Measurements from ENCODE around the gene SIM1. TPM values are rescaled to one million over a fixed set of nuclear protein-coding genes. Genes with fewer than 3 reads are reported as not detected.

SIM1 gene
- total and polyA plus RNA-seq, 2 of the 8 experiments (the other 6 are each of a cell fraction or from before 2014, with no cell fraction given), result 0.02 to 0.39 TPM

GRCh38 chr6:100451577-100451976, 13.1 kb downstream of the SIM1 start:
- Histone ChIP-seq H3K27ac (ENCODE audit: low read depth, low read length) (no peak overlapping the region), H3K18ac (ENCODE audit: extremely low read depth, low read length) (no peak overlapping the region), H3K23ac (ENCODE audit: insufficient read length) (no peak overlapping the region), H2BK12ac (ENCODE audit: low read depth, low read length) (no peak overlapping the region), H4K91ac (replicated peaks; ENCODE audit: insufficient read length, low read length) (no peak overlapping the region), H3K4me2 (ENCODE audit: insufficient read depth in 1 of 2, low read depth in 2 of 2, low read length in 2 of 2) (no peak overlapping the region), H4K8ac (ENCODE audit: extremely low read depth, insufficient read depth, low read length) (no peak overlapping the region), H2BK5ac (ENCODE audit: low read depth, low read length) (no peak overlapping the region), H3K79me2 (ENCODE audit: control insufficient read depth in 1 of 2, insufficient read depth in 2 of 2, low read length in 2 of 2) (no peaks in the 10 kb centered on the region), H3K4me3 (ENCODE audit: extremely low read depth in 1 of 4, insufficient read depth in 2 of 4, low read depth in 3 of 4, low read length in 4 of 4) (no peak overlapping the region), H3K27me3 (replicated peaks in 1 of 4; ENCODE audit: control insufficient read depth in 3 of 4, extremely low read depth in 1 of 4, insufficient read depth in 3 of 4, low read length in 3 of 4) (peaks cover 97 to 100% (median 99%) of the 10 kb centered on the region in 4 experiments), H2BK15ac (ENCODE audit: low read length) (no peak overlapping the region), H2BK20ac (ENCODE audit: low read length) (no peak overlapping the region), H3K36me3 (ENCODE audit: control insufficient read depth in 2 of 4, insufficient read depth in 4 of 4, low read length in 3 of 4) (no peaks in the 10 kb centered on the region), H2BK120ac (replicated peaks; ENCODE audit: low read depth, low read length) (no peak overlapping the region), H3K9ac (replicated peaks in 1 of 4; ENCODE audit: extremely low read depth in 1 of 4, low read depth in 3 of 4, low read length in 3 of 4) (no peak overlapping the region), H3K56ac (replicated peaks; ENCODE audit: insufficient read length, low read depth, low read length) (no peak overlapping the region), H3K79me1 (ENCODE audit: low read depth, low read length) (no peaks in the 10 kb centered on the region), H2AK5ac (ENCODE audit: low read depth, low read length) (no peak overlapping the region), H4K20me1 (replicated peaks in 1 of 2; ENCODE audit: control insufficient read depth in 1 of 2, insufficient read depth in 2 of 2, low read length in 2 of 2) (peaks cover 22 to 32% of the 10 kb centered on the region in 2 experiments), H3K14ac (ENCODE audit: insufficient read length) (no peak overlapping the region), H2AFZ (ENCODE audit: low read length) (no peak overlapping the region), H3K23me2 (ENCODE audit: low read depth, low read length) (peaks cover 10% of the 10 kb centered on the region; the same call in 1 of the 2 replicates), H3K9me3 (ENCODE audit: insufficient read depth in 2 of 2, low read depth in 1 of 2, low read length in 1 of 2) (no peaks in the 10 kb centered on the region), H3K4me1 (replicated peaks in 1 of 4; ENCODE audit: control insufficient read depth in 3 of 4, insufficient read depth in 4 of 4, low read length in 3 of 4) (peaks cover 18 to 45% (median 30%) of the 10 kb centered on the region in 4 experiments), H3K4ac (replicated peaks; ENCODE audit: insufficient read length, low read depth, low read length) (no peak overlapping the region), H4K5ac (ENCODE audit: insufficient read length, low read depth, low read length) (no peak overlapping the region)
- WGBS, 2 experiments (ENCODE audit: extremely low coverage in 1 of 2, insufficient coverage in 1 of 2, insufficient read length in 1 of 2, insufficient replicate concordance in 2 of 2, low coverage in 1 of 2, low lambda C conversion rate in 2 of 2, missing lambda C conversion rate in 1 of 2), result 23% methylated on average over 1 of the region's 1 CpG; no CpG with 5 or more reads in 1 of the 2 experiments
- TF ChIP-seq ZNF274 (IDR thresholded peaks at IDR 0.05; ENCODE audit: borderline replicate concordance, extremely low read depth, low read length), result no peak
- no peak for TF ChIP-seq SAP30 (IDR thresholded peaks at IDR 0.05; ENCODE audit: insufficient read depth, insufficient replicate concordance, low read length)
- TF ChIP-seq RFX5 (IDR thresholded peaks at IDR 0.05; ENCODE audit: borderline replicate concordance, low read depth, low read length), result no peak
- TF ChIP-seq KDM1A (IDR thresholded peaks at IDR 0.05; ENCODE audit: borderline replicate concordance, low read length), result no peak
- CTCF ChIA-PET (ENCODE audit: partially characterized antibody), result interaction anchor here (0.6 to 15.2 kb wide), 8 partner anchors 10 to 344 kb away, joined by 3 to 215 read pairs (median 4); partner anchors contain the start of gene SIM1
- DNase-seq (ENCODE audit: low read depth in 1 of 2, low spot score in 2 of 2) (no peak), FAIRE-seq (no peak)
- POLR2A ChIA-PET (ENCODE audit: partially characterized antibody), result interaction anchor here (1.4 kb wide), 1 partner anchor 15 kb away, joined by 7 read pairs; no protein-coding TSS in a partner anchor
